H9 (cell line): ENCODE results near the gene CLEC9A. TPM values are rescaled to one million over a fixed set of nuclear protein-coding genes. Genes with fewer than 3 reads are reported as not detected.

Source experiments
- DNase-seq: peaks from one replicate; pipeline ENCODE4 v3.0.0-alpha.2; 2017
- H2AFZ ChIP-seq: one replicate; pipeline ENCODE4 v1.6.1; 2013; ENCODE audit warnings: mild to moderate bottlenecking, low read length, control low read depth, moderate library complexity
- H2AK5ac ChIP-seq: 2 replicates; pipeline ENCODE4 v1.6.1; 2013; ENCODE audit warnings: low read length, control low read depth, mixed read lengths; ENCODE audit not compliant: insufficient read length
- H2BK120ac ChIP-seq: one replicate; pipeline ENCODE4 v1.6.1; 2013; ENCODE audit warnings: low read depth, mild to moderate bottlenecking, low read length, control low read depth, inconsistent platforms; ENCODE audit not compliant: poor library complexity, severe bottlenecking
- H2BK12ac ChIP-seq: 2 replicates; pipeline ENCODE4 v1.6.1; 2013; ENCODE audit warnings: low read length, control low read depth, mixed read lengths, low read depth; ENCODE audit not compliant: insufficient read length
- H2BK15ac ChIP-seq: 2 replicates; pipeline ENCODE4 v1.6.1; 2013; ENCODE audit warnings: low read depth, low read length, control low read depth
- H2BK20ac ChIP-seq: one replicate; pipeline ENCODE4 v1.6.1; 2013; ENCODE audit warnings: low read depth, mild to moderate bottlenecking, low read length, control low read depth, inconsistent platforms; ENCODE audit not compliant: poor library complexity, severe bottlenecking
- H2BK5ac ChIP-seq: 2 replicates; pipeline ENCODE4 v1.6.1; 2013; ENCODE audit warnings: low read length, control low read depth, mixed read lengths; ENCODE audit not compliant: insufficient read length
- H3K14ac ChIP-seq: 2 replicates; pipeline ENCODE4 v1.6.1; 2013; ENCODE audit warnings: low read length, control low read depth; ENCODE audit not compliant: insufficient read depth
- H3K18ac ChIP-seq: 2 replicates; pipeline ENCODE4 v1.6.1; 2013; ENCODE audit warnings: low read depth, mild to moderate bottlenecking, mixed read lengths, low read length, control low read depth; ENCODE audit not compliant: insufficient read length
- H3K23ac ChIP-seq: 2 replicates; pipeline ENCODE4 v1.6.1; 2013; ENCODE audit warnings: low read length, control low read depth, mixed read lengths, low read depth; ENCODE audit not compliant: insufficient read length
- H3K23me2 ChIP-seq: 2 replicates; pipeline ENCODE4 v1.6.1; 2013; ENCODE audit warnings: low read depth, mild to moderate bottlenecking, mixed read lengths, low read length, control low read depth; ENCODE audit not compliant: insufficient read length, poor library complexity, severe bottlenecking
- H3K27ac ChIP-seq: 2 replicates; pipeline ENCODE4 v1.5.1; 2013; ENCODE audit warnings: low read length, control low read depth, mixed read lengths, low read depth; ENCODE audit not compliant: insufficient read length
- H3K27me3 ChIP-seq: 2 replicates; pipeline ENCODE4 v1.6.1; 2013; ENCODE audit warnings: low read length, control low read depth, inconsistent platforms; ENCODE audit not compliant: insufficient read depth
- H3K4ac ChIP-seq: 2 replicates; pipeline ENCODE4 v1.6.1; 2013; ENCODE audit warnings: low read depth, mild to moderate bottlenecking, control low read depth, inconsistent platforms, low read length, moderate library complexity
- H3K4me1 ChIP-seq: 2 replicates; pipeline ENCODE4 v1.6.1; 2013; ENCODE audit warnings: low read length, control low read depth, inconsistent platforms; ENCODE audit not compliant: insufficient read depth
- H3K4me2 ChIP-seq: 2 replicates; pipeline ENCODE4 v1.6.1; 2013; ENCODE audit warnings: low read length, control low read depth, mixed read lengths; ENCODE audit not compliant: insufficient read length, insufficient read depth
- H3K56ac ChIP-seq: 2 replicates; pipeline ENCODE4 v1.6.1; 2013; ENCODE audit warnings: low read depth, mild to moderate bottlenecking, mixed read lengths, low read length, control low read depth; ENCODE audit not compliant: insufficient read length
- H3K79me1 ChIP-seq: 2 replicates; pipeline ENCODE4 v1.6.1; 2013; ENCODE audit warnings: low read depth, mild to moderate bottlenecking, moderate library complexity, low read length, control low read depth, inconsistent platforms; ENCODE audit not compliant: insufficient read depth, poor library complexity, severe bottlenecking
- H3K79me2 ChIP-seq: 2 replicates; pipeline ENCODE4 v1.6.1; 2013; ENCODE audit warnings: low read length, control low read depth, inconsistent platforms; ENCODE audit not compliant: insufficient read depth
- H3K9ac ChIP-seq: 2 replicates; pipeline ENCODE4 v1.6.1; 2013; ENCODE audit warnings: low read length, control low read depth, mixed read lengths; ENCODE audit not compliant: insufficient read length; ENCODE audit errors: extremely low read depth
- H3K9me3 ChIP-seq: one replicate; pipeline ENCODE4 v1.6.1; 2013; ENCODE audit warnings: low read depth, low read length, inconsistent platforms; ENCODE audit not compliant: control insufficient read depth
- H3T11ph ChIP-seq: one replicate; pipeline ENCODE4 v1.6.1; 2013; ENCODE audit warnings: mild to moderate bottlenecking, low read length, control low read depth, inconsistent platforms
- H4K20me1 ChIP-seq: one replicate; pipeline ENCODE4 v1.6.1; 2013; ENCODE audit not compliant: control insufficient read depth, insufficient read length, insufficient read depth
- H4K5ac ChIP-seq: 2 replicates; pipeline ENCODE4 v1.6.1; 2013; ENCODE audit warnings: low read depth, mild to moderate bottlenecking, mixed read lengths, low read length, control low read depth; ENCODE audit not compliant: insufficient read length
- H4K8ac ChIP-seq: replicated peaks from 2 replicates; pipeline ENCODE4 v1.6.1; 2013; ENCODE audit warnings: low read length, control low read depth, mixed read lengths, low read depth; ENCODE audit not compliant: insufficient read length
- H4K91ac ChIP-seq: 2 replicates; pipeline ENCODE4 v1.6.1; 2013; ENCODE audit warnings: low read depth, mild to moderate bottlenecking, moderate library complexity, mixed read lengths, low read length, control low read depth; ENCODE audit not compliant: insufficient read length
- H3K27ac Mint-ChIP-seq, 3 experiments: 2 replicates in 2 of 3; 3 replicates in 1 of 3; pipeline ENCODE4 v1.8.0; 2020 to 2021; ENCODE audit warnings: mixed read lengths in 3 of 3, mild to moderate bottlenecking in 1 of 3, moderate library complexity in 1 of 3
- H3K27me3 Mint-ChIP-seq: 2 replicates; pipeline ENCODE4 v1.8.0; 2021; ENCODE audit warnings: low read depth, mild to moderate bottlenecking, moderate library complexity, mixed read lengths
- H3K36me3 Mint-ChIP-seq, 3 experiments: 2 replicates in 2 of 3; 3 replicates in 1 of 3; pipeline ENCODE4 v1.8.0; 2020 to 2021; ENCODE audit warnings: low read depth in 3 of 3, mixed read lengths in 3 of 3; ENCODE audit not compliant: insufficient read depth in 1 of 3
- H3K4me1 Mint-ChIP-seq, 2 experiments: 2 replicates each; pipeline ENCODE4 v1.8.0; 2020; ENCODE audit warnings: mixed read lengths in 2 of 2
- H3K4me3 Mint-ChIP-seq, 2 experiments: 2 replicates in 1 of 2; 3 replicates in 1 of 2; pipeline ENCODE4 v1.8.0; 2020 to 2021; ENCODE audit warnings: mild to moderate bottlenecking in 2 of 2, mixed read lengths in 2 of 2, moderate library complexity in 1 of 2
- H3K9me3 Mint-ChIP-seq, 2 experiments: 2 replicates in 1 of 2; 3 replicates in 1 of 2; pipeline ENCODE4 v1.8.0; 2020; ENCODE audit warnings: mild to moderate bottlenecking in 2 of 2, mixed read lengths in 2 of 2, moderate library complexity in 1 of 2
- WGBS: extraction: QIAGEN DNeasy Blood & Tissue Kit; methylation state at CpG from one replicate; pipeline ENCODE4 v1.1.7; 2013; ENCODE audit warnings: missing lambda C conversion rate, low lambda C conversion rate, mixed read lengths; ENCODE audit not compliant: insufficient read length; ENCODE audit errors: extremely low coverage; 5-methylcytosine and 5-hydroxymethylcytosine counted together
- total RNA-seq: library from RNA; stranded (reverse); gene quantifications from 2 replicates; pipeline ENCODE4 v1.2.1, GENCODE V29; 2021
- TF ChIP-seq, protein P1 (sequence below): fragments of 200-600 bp; sonication (generic); conservative IDR thresholded peaks from 3 replicates; pipeline ENCODE4 v1.8.0; 2021; ENCODE audit warnings: antibody characterized with exemption, mild to moderate bottlenecking

Gene CLEC9A
- total RNA-seq, 1 experiment from 2014 or later = not detected

DNA sequence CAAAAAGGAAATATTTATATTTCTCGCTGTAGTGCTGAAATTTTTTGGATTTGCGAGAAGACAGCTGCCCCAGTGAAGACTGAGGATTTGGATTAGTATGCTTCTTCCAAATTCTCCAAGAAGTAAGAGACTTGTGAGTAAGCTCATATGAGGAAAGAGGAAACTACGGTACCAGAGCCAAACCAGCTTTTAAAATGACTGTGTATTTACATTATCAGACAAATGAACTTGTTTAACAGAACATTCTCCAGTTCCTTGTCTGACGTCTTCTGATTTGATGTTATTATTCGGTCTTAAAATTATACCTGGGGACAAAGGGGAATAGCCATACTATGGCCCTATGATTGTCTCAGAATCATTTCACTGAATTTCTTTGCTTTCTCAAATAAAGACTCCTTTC is 12.1 kb upstream of the CLEC9A start:
- H3K79me1 ChIP-seq = no peaks in the 10 kb centered on the region
- H2AFZ ChIP-seq = no peak overlapping the region
- no peak overlapping the region for H3K4me2 ChIP-seq
- no peak overlapping the region for H2AK5ac ChIP-seq
- no peak overlapping the region for H3K27ac ChIP-seq
- H3K36me3 Mint-ChIP-seq = no peaks in the 10 kb centered on the region
- no peaks in the 10 kb centered on the region; the same call in 1 of the 2 replicates for H3K4me1 ChIP-seq
- no peak overlapping the region for H3K56ac ChIP-seq
- H3K27me3 Mint-ChIP-seq = no peaks in the 10 kb centered on the region
- H3K23me2 ChIP-seq = no peaks in the 10 kb centered on the region
- peaks cover 14 to 16% of the 10 kb centered on the region in 2 experiments for H3K4me1 Mint-ChIP-seq
- H3K9ac ChIP-seq = no peak overlapping the region
- no peak overlapping the region for H3K14ac ChIP-seq
- no peak overlapping the region for H4K91ac ChIP-seq
- H2BK5ac ChIP-seq = no peak overlapping the region
- H2BK15ac ChIP-seq = no peak overlapping the region
- TF ChIP-seq, protein P1, sequence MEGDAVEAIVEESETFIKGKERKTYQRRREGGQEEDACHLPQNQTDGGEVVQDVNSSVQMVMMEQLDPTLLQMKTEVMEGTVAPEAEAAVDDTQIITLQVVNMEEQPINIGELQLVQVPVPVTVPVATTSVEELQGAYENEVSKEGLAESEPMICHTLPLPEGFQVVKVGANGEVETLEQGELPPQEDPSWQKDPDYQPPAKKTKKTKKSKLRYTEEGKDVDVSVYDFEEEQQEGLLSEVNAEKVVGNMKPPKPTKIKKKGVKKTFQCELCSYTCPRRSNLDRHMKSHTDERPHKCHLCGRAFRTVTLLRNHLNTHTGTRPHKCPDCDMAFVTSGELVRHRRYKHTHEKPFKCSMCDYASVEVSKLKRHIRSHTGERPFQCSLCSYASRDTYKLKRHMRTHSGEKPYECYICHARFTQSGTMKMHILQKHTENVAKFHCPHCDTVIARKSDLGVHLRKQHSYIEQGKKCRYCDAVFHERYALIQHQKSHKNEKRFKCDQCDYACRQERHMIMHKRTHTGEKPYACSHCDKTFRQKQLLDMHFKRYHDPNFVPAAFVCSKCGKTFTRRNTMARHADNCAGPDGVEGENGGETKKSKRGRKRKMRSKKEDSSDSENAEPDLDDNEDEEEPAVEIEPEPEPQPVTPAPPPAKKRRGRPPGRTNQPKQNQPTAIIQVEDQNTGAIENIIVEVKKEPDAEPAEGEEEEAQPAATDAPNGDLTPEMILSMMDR = no peak
- no peak overlapping the region for H2BK20ac ChIP-seq
- no peak overlapping the region for H4K8ac ChIP-seq
- H2BK12ac ChIP-seq = no peak overlapping the region
- H3K9me3 Mint-ChIP-seq = no peaks in the 10 kb centered on the region; a peak in 1 of 5 replicates
- no peak overlapping the region for H3K23ac ChIP-seq
- no peaks in the 10 kb centered on the region for H3K27me3 ChIP-seq
- no peaks in the 10 kb centered on the region for H4K20me1 ChIP-seq
- H3K9me3 ChIP-seq = no peaks in the 10 kb centered on the region
- H4K5ac ChIP-seq = no peak overlapping the region
- DNase-seq = no peak
- no peaks in the 10 kb centered on the region for H3K79me2 ChIP-seq
- no peak overlapping the region for H3K27ac Mint-ChIP-seq
- no peak overlapping the region for H3K4ac ChIP-seq
- no peak overlapping the region for H2BK120ac ChIP-seq
- no peak overlapping the region for H3K18ac ChIP-seq
- no peak overlapping the region for H3T11ph ChIP-seq
- no peak overlapping the region for H3K4me3 Mint-ChIP-seq
- WGBS = no CpG with 5 or more reads among the region's 5 CpGs
